Mammary epithelial cell (primary cell): Measurements from ENCODE around the gene DTWD2.

ENCODE experiments used
- EZH2 ChIP-seq: IDR thresholded peaks from 2 replicates; pipeline ENCODE4 v1.6.1; 2012; ENCODE audit warnings: low read length, inconsistent platforms, borderline replicate concordance
- TF ChIP-seq, protein P1 (sequence below), 2 donors: IDR thresholded peaks in 1 of 2; conservative IDR thresholded peaks in 1 of 2; 2 replicates each; pipeline ENCODE4 v1.5.1; 2011 to 2012; ENCODE audit warnings: inconsistent platforms in 2 of 2, low read length in 2 of 2, mild to moderate bottlenecking in 2 of 2, control low read depth in 1 of 2, low read depth in 1 of 2; ENCODE audit not compliant: insufficient read depth in 1 of 2; ENCODE audit errors: extremely low read depth in 1 of 2

DNA sequence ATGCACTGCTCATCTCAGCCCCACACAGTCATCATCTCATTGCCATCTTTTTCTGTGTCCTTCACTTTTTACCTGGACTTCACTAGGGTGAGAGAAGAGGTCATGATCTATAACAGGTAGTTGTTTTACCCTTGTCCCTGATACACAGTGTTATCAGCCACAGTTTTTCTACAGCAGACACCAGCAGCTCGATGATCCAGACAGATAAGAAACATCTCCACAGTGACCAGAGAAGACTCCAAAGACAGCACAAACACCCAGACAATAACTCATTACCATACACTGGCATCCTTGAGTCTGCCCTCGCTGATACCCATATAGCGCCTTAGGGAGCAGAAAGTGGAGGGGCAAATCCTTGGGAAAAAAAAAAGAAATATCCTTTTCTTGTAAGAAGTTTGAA is 194.1 kb downstream of the DTWD2 start:
- no peak for TF ChIP-seq EZH2
- TF ChIP-seq, protein P1, sequence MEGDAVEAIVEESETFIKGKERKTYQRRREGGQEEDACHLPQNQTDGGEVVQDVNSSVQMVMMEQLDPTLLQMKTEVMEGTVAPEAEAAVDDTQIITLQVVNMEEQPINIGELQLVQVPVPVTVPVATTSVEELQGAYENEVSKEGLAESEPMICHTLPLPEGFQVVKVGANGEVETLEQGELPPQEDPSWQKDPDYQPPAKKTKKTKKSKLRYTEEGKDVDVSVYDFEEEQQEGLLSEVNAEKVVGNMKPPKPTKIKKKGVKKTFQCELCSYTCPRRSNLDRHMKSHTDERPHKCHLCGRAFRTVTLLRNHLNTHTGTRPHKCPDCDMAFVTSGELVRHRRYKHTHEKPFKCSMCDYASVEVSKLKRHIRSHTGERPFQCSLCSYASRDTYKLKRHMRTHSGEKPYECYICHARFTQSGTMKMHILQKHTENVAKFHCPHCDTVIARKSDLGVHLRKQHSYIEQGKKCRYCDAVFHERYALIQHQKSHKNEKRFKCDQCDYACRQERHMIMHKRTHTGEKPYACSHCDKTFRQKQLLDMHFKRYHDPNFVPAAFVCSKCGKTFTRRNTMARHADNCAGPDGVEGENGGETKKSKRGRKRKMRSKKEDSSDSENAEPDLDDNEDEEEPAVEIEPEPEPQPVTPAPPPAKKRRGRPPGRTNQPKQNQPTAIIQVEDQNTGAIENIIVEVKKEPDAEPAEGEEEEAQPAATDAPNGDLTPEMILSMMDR (conservative IDR thresholded peaks at IDR 0.05 in 1 of 2, IDR thresholded peaks at IDR 0.05 in 1 of 2; ENCODE audit: extremely low read depth in 1 of 2, insufficient read depth in 1 of 2, low read depth in 1 of 2, low read length in 2 of 2): no peak
